ENCODE measurements around the gene IL7R.

The IL7R gene

DNA sequence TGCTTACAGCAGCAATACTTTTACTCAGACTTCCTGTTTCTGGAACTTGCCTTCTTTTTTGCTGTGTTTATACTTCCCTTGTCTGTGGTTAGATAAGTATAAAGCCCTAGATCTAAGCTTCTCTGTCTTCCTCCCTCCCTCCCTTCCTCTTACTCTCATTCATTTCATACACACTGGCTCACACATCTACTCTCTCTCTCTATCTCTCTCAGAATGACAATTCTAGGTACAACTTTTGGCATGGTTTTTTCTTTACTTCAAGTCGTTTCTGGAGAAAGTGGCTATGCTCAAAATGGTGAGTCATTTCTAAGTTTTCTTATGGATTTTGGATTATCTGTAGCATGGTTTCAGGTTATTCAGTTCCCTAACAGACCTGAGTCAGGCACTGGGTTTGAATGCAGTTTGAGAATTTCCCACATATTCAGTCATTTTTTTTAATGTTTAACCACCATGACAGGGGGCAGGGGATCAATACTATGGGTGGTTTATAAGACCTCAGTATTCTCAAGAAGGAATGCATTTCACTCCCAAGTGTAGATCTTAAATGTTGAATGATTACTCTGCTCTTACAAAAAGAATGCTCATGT is at the start of gene IL7R:
TSS of gene IL7R (plus strand) at position 127 of the 587 bp plus-strand sequence. CDS start at position 214, 87 bp downstream.
- DNase-seq: no peak

GRCh38 chr5:35810601-35811000 is 46.1 kb upstream of the IL7R start:
- DNase-seq: no peak

GRCh38 chr5:35811108-35811741 is 45.5 kb upstream of the IL7R start:
- DNase-seq: no peak

DNA sequence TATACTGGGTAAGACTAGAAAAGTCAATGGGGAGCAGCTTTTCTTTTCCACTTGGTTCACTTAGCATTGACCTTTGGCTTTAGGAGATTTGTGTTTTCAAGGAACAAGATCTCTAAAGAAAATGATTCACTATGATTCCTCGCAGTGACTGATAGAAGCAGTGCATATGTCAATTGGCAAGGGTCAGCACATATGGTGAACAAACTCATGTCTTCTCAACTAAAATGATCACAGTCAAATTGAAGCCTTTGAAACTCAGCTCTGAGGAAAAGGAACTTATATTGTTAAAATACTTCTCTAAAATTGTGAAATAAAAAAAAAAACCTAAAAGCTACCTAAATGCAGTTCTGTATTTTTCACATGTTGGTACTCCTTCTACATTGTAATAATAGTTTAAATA is 43.2 kb upstream of the IL7R start:
- no peak for DNase-seq

DNA sequence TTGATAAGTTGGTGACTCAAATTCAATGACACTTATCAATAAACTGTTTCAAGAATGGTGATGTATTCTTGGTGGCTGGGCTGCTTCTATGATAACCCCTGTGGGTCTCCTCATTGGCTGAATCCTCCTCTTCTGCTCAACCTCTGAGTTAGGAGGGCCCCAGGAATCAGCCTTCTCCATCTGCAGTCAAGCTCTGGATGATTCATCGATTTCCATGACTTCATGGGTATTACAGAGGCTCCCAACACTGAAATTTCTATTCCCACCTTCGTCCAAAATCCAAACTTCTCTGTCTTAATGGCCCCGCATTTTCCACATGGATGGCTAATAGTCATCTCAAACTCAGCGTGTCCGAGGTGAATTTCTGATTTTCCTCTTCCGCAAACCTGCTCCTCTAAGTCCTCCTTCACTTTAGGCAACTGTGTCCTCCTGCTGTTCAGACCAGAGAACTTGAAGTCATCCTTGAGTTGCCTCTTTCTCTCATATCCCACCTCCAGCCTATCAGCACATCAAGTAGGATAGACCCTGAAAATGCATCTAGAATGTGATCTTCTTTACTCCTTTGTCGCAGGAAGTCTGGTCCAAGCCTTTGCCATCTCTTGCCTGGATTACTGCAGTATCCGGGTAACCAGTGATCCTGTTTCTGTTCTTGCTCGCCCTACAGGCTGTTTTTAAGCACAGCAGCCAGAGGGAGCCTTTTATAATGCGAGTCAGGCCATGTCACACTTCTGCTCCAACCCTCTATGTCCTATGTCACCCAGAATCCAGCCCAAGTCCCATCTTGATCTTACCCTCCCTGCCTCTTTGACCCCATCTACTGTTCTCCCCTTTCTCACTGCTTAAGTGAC is 41.4 kb upstream of the IL7R start:
- DNase-seq: peak in 1 of 2 experiments; percentile 63

DNA sequence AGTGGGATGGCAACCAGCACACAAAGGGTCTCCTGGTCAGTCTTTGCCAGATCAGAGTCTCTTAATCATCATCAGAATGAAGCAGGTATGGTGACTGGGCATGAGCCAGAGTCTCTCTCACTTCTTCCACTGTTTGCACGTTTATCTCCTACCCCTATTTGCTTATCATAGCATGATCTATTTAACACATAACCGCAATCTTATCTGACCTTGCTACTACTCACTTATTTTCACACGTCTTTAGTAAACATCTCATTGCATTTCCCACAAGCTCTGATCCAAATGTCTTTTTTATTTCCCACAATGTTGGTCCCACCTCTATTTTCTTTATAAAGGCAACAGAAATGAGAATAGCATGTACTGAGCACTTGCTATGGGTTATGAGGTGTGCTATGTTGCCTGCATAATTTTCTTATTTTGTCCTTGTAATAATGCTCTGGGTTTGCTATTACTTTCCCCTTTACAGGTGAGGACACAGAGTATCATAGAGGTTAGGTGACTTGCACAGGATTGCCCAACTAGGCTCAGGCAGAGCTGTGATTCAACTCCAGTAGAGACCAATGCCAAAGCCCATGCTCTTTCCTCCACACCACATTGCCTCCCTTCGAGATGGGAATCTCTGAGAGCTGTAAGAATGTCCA is 39.7 kb upstream of the IL7R start:
- DNase-seq: no peak

- no peak for DNase-seq
Observed at GRCh38 chr5:35819026-35819425, 37.7 kb upstream of the IL7R start.

DNA sequence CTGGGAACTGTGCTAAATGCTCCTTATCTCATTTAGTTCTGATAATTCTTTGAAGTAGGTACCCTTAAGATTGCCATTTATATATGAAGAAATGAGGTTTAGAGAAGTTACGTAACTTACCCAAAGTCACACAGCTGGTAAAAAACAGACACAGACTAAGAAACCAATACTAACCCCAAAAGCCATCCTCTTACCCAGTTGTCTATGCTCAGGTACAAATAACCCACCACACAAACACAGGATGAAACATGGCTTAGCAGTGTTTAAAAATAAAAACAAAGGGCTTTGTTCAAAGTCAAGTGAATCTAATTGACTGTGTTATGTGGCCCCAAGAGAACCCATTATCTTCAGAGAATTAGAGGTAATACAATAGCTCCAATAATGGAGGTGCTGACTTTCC is 37.0 kb upstream of the IL7R start:
- no peak for DNase-seq

DNA sequence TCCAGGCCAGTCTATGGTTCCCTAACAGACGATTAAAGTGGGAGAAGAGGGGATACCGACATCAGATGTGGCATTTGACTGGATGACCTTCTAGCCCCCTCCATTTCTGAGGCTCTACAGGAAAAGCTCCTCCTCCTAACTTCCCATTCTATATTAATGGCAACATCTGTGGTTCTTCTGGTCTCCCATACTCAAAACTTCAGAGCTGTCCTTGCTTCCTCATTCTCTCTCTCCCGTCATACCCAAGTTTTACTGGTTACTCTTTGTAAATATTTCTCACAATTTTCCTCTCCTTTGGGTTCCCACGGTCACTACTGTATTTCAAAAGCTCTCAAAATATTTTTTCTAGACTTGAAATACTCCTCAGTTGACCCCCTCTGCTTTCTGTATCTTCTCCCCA is 36.0 kb upstream of the IL7R start:
- no peak for DNase-seq

DNA sequence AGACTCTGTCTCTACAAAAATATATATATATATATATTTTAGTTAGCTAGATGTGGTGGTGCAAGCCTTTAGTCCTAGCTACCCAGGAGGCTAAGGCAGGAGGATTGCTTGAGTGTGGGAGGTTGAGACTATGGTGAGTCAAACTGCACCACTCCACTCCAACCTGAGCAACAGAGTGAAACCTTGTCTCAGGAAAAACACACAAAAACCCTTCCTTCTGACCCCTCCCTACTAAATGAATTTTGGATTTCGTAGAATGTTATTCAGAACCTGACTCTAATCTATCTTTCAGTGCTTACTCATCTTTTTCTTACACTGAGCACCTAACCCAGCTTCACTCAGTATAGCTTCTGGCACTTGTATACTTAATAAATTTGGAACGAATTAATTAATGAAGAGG is 35.2 kb upstream of the IL7R start:
- DNase-seq: no peak

- no peak for DNase-seq
Observed at GRCh38 chr5:35822511-35822910, 34.2 kb upstream of the IL7R start.

- DNase-seq: no peak
Observed at GRCh38 chr5:35823347-35824098, 33.2 kb upstream of the IL7R start.

GRCh38 chr5:35826056-35826455 is 30.6 kb upstream of the IL7R start:
- DNase-seq: no peak

DNA sequence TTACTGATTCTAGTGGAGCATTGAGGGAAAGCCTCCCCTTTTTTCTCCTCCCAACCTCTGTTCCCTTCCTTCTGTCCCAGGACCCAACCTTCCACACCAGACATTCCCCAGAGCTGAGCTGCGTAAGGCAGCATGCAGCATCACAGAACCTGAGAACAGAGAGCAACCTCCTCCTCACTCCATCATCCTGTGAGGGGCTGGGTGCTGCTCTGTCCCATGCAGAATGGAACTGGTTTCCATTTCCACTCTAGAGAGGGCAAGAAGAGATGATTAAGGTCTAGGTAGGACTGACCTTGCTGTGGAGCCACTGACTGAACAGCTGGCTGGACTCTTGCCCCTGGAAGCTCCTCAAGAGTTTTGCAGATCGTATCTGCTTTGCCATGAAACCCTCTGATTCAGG is 30.1 kb upstream of the IL7R start:
- DNase-seq: no peak

GRCh38 chr5:35828082-35828598 is 28.6 kb upstream of the IL7R start:
- DNase-seq: no peak

- DNase-seq: no peak
Observed at GRCh38 chr5:35830587-35830986, 26.1 kb upstream of the IL7R start.

GRCh38 chr5:35832762-35833161 is 23.9 kb upstream of the IL7R start:
- no peak for DNase-seq

DNA sequence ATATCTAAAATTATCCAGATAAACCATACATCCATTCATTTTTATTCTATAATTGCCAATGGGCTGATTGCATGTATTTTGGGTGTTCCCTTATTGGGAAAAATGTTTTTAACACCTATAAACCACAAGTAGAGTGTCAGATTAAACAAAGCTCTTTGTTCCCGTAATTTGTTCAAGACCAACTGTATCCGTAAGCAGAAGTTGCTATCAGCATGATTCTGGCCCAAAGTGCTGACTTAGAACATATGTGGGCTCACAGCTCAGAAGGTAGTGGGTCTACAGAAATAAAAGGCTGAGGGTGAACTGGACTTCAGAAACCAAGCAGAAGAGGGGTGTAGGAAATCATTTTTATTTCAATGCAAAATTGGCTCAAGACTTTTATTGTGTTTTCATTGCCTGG is 23.5 kb upstream of the IL7R start:
- no peak for DNase-seq

DNA sequence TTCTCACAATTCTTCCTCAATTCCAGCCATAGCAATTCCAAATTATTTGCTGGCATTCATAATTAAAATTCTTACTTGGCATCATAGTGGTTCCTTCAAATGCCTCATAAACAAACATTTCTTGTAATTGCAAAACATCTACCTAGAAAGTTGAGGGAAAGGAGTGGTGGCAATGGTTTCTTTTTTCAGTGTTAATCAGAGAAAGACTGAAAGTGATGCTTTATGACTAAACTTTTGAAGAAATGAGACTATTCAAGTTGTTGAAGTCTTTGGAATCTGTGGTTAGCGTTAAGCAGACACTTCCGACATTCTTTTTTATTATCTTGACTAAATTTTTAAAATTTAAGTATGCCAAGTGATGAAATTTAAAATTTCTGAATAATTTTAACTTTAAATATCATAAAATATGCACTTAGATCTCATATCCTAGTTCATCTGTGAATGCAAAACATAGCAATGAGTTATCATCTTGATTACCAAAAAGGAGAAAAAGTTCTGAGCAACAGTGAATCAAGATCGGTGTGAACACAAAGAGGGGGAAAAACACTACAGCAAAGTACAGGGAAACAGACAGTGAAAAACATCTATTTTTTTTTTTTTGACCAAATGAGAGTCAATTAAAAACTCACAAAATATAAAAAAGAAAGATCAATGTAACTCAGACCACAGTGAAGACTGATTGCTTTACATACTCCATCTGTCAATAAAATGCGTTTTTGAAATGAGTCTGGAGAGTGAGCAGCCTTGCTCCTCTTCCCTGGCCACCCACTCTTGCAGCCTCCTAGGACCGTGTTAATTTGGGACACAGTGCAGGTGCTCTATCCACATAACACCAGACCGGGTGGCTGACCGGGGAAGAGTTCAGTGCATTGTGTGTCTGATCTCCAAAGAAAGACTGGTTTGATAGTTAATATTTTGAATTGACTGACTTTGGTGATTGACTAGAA is 20.6 kb upstream of the IL7R start:
- DNase-seq: no peak

- DNase-seq: no peak
Observed at GRCh38 chr5:35838370-35839042, 18.2 kb upstream of the IL7R start.

DNA sequence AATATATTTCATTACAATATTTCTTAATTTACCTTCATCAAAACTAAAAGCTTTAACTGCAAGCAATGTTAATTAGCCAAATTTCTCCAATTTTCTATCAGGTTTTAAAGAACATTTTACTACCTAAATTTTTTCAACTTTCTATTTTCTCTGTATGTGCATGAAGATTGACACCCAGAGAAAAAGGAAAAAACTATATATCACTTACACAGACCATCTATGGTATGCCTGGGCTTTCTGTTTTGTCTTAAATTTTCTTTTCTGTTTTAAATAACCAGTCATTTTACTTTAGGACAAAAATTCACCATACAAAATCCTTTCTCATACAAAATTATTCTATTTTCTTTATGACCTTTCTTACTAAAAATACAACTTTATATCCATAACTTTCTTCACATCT is 13.8 kb upstream of the IL7R start:
- DNase-seq: no peak
